ENCODE measurements around the gene COMMD4. TPM values are rescaled to one million over a fixed set of nuclear protein-coding genes. Genes with fewer than 3 reads are reported as not detected.

Gene COMMD4
- total RNA-seq, 2 experiments from 2014 or later = 67.1 to 72.3 TPM

- Mint-ChIP-seq H3K4me3 (no peak overlapping the region), H3K27ac (no peak overlapping the region), H3K9me3 (peaks cover 13% of the 10 kb centered on the region), H3K27me3 (no peaks in the 10 kb centered on the region), H3K4me1 (ENCODE audit: low read depth) (peaks cover 15% of the 10 kb centered on the region), H3K36me3 (ENCODE audit: low read depth) (peaks cover 20% of the 10 kb centered on the region)
- CTCF ChIA-PET = interaction anchor here (5.8 kb wide), 1 partner anchor 14 kb away, joined by 31 read pairs; the partner anchor contains the start of gene MAN2C1
- ATAC-seq = no peak
- intact Hi-C loops (cut with micrococcal nuclease) = no loop called here
- POLR2A ChIA-PET = interaction anchor here (0.7 to 11.3 kb wide), 3 partner anchors 14 to 286 kb away, joined by 4 to 81 read pairs (median 4); partner anchors contain the start of genes IMP3 and MAN2C1
- TF ChIP-seq, protein P1, sequence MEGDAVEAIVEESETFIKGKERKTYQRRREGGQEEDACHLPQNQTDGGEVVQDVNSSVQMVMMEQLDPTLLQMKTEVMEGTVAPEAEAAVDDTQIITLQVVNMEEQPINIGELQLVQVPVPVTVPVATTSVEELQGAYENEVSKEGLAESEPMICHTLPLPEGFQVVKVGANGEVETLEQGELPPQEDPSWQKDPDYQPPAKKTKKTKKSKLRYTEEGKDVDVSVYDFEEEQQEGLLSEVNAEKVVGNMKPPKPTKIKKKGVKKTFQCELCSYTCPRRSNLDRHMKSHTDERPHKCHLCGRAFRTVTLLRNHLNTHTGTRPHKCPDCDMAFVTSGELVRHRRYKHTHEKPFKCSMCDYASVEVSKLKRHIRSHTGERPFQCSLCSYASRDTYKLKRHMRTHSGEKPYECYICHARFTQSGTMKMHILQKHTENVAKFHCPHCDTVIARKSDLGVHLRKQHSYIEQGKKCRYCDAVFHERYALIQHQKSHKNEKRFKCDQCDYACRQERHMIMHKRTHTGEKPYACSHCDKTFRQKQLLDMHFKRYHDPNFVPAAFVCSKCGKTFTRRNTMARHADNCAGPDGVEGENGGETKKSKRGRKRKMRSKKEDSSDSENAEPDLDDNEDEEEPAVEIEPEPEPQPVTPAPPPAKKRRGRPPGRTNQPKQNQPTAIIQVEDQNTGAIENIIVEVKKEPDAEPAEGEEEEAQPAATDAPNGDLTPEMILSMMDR (IDR thresholded peaks at IDR 0.05) = no peak
- DNase-seq = no peak
Measured at GRCh38 chr15:75354454-75354853, 18.6 kb downstream of the COMMD4 start.

DNA sequence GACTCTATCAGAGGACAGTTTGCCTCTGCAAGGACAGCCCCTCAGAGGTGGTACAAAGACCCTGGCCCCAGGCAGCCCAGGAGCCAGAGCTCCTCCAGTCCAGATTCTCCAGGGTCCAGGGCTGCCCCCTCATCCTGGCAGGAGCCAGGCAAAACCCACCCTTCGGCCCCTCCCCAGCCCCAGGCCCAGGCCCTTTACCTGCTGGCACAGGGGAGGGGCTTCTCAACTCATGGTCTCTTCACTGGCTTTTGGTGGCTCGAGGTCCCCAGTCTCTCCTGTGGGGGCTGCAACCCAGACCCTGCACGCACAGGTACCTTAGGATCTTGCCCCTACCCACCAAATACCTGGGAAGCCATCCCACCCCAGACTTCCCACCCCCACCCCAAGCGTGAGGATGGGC lies 19.5 kb downstream of the COMMD4 start:
- Mint-ChIP-seq H3K27ac (no peak overlapping the region), H3K36me3 (ENCODE audit: low read depth) (peaks cover 13% of the 10 kb centered on the region), H3K4me3 (no peak overlapping the region), H3K9me3 (peaks cover 5% of the 10 kb centered on the region), H3K27me3 (no peaks in the 10 kb centered on the region), H3K4me1 (ENCODE audit: low read depth) (peaks cover 6% of the 10 kb centered on the region)
- ChIA-PET CTCF (interaction anchor here (5.8 kb wide), 1 partner anchor 13 kb away, joined by 31 read pairs; the partner anchor contains the start of gene MAN2C1), POLR2A (interaction anchor here (0.7 to 11.3 kb wide), 2 partner anchors 13 to 285 kb away, joined by 4 to 81 read pairs; partner anchors contain the start of genes IMP3 and MAN2C1)
- no peak for DNase-seq
- intact Hi-C loops (cut with micrococcal nuclease) = no loop called here
- TF ChIP-seq, protein P1 (IDR thresholded peaks at IDR 0.05) = no peak
- no peak for ATAC-seq

GRCh38 chr15:75356006-75356405 lies 20.1 kb downstream of the COMMD4 start:
- ChIA-PET CTCF (interaction anchor here (1.1 to 5.8 kb wide), 2 partner anchors 12 to 330 kb away, joined by 3 to 31 read pairs; partner anchors contain the start of gene MAN2C1), POLR2A (interaction anchor here (11.3 kb wide), 1 partner anchor 12 kb away, joined by 81 read pairs; the partner anchor contains the start of gene MAN2C1)
- peaks cover 11% of the 10 kb centered on the region for H3K36me3 Mint-ChIP-seq (ENCODE audit: low read depth)
- no peaks in the 10 kb centered on the region for H3K27me3 Mint-ChIP-seq
- no peak for ATAC-seq
- TF ChIP-seq, protein P1 (IDR thresholded peaks at IDR 0.05) = no peak
- H3K9me3 Mint-ChIP-seq = no peaks in the 10 kb centered on the region
- no peak overlapping the region for H3K27ac Mint-ChIP-seq
- H3K4me1 Mint-ChIP-seq (ENCODE audit: low read depth) = peaks cover under 1% of the 10 kb centered on the region
- intact Hi-C loops (cut with micrococcal nuclease) = no loop called here
- no peak for DNase-seq
- H3K4me3 Mint-ChIP-seq = no peak overlapping the region

- intact Hi-C loops (cut with micrococcal nuclease) = no loop called here
- H3K4me3 Mint-ChIP-seq = no peak overlapping the region
- ChIA-PET POLR2A (interaction anchor here (11.3 kb wide), 1 partner anchor 12 kb away, joined by 81 read pairs; the partner anchor contains the start of gene MAN2C1), CTCF (interaction anchor here (1.1 kb wide), 1 partner anchor 330 kb away, joined by 3 read pairs; no protein-coding TSS in a partner anchor)
- H3K27me3 Mint-ChIP-seq = no peaks in the 10 kb centered on the region
- no peak overlapping the region for H3K27ac Mint-ChIP-seq
- no peak for ATAC-seq
- TF ChIP-seq, protein P1 (IDR thresholded peaks at IDR 0.05) = no peak
- peaks cover 14% of the 10 kb centered on the region for H3K36me3 Mint-ChIP-seq (ENCODE audit: low read depth)
- no peaks in the 10 kb centered on the region for H3K4me1 Mint-ChIP-seq (ENCODE audit: low read depth)
- H3K9me3 Mint-ChIP-seq = no peaks in the 10 kb centered on the region
- no peak for DNase-seq
Measured at GRCh38 chr15:75356517-75356916, 20.7 kb downstream of the COMMD4 start.

DNA sequence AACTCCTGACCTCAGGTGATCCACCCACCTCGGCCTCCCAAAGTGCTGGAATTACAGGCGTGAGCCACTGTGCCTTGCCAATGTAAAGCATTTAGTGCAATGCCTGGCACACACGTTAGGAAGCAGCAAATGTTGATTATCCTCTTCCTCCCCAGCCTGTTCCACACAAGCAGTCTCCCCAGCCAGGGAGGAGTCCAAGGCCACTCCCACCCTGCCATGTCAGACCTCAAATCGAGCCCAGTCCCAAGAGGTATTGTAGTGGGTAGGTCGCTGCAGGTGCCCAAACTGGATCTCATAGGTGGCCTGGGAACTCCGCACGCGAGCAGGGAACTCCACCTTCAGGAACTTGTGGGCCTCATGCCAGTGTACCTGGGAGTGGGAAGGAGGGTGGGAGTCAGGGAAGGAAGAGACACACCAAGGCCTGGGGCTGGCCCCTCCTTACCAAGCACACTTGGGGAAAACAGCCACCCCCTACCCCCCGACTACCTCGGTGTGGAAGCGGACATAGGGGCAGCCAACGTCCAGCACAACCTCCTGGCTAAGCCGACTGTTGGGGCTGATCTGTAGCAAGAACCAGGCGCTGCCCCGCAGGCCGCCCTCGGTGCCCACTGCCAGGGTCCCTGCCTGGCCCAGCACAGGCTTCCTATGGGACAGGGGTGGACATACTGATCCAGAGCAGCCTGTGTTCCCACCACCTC lies 22.3 kb downstream of the COMMD4 start:
- TF ChIP-seq, protein P1 (IDR thresholded peaks at IDR 0.05) = no peak
- no peak for ATAC-seq
- no peak overlapping the region for H3K27ac Mint-ChIP-seq
- peaks cover 16% of the 10 kb centered on the region for H3K36me3 Mint-ChIP-seq (ENCODE audit: low read depth)
- POLR2A ChIA-PET = interaction anchor here (1.8 to 2.5 kb wide), 3 partner anchors 8 to 11 kb away, joined by 7 to 10 read pairs (median 7); partner anchors contain the start of genes MAN2C1 and NEIL1
- CTCF ChIA-PET = no interaction called here
- H3K27me3 Mint-ChIP-seq = no peaks in the 10 kb centered on the region
- H3K4me1 Mint-ChIP-seq (ENCODE audit: low read depth) = no peaks in the 10 kb centered on the region
- H3K4me3 Mint-ChIP-seq = no peak overlapping the region
- H3K9me3 Mint-ChIP-seq = no peaks in the 10 kb centered on the region
- intact Hi-C loops (cut with micrococcal nuclease) = no loop called here
- no peak for DNase-seq
